ENCODE results near the gene FOXJ3. TPM values are rescaled to one million over a fixed set of nuclear protein-coding genes. Genes with fewer than 3 reads are reported as not detected.

Gene FOXJ3
- total and polyA plus RNA-seq, 2 donors (not counting 1 experiment from before 2014, with no cell fraction given) = 15.4 to 76.4 TPM

- Histone ChIP-seq H3K4me3 (ENCODE audit: control extremely low read depth in 1 of 5, extremely low read depth in 1 of 5, insufficient read depth in 1 of 5, low read depth in 2 of 5, low read length in 4 of 5) (no peak overlapping the region), H3K9me3 (ENCODE audit: control extremely low read depth in 1 of 3, control insufficient read depth in 2 of 3, insufficient read depth in 1 of 3, low read length in 2 of 3) (no peaks in the 10 kb centered on the region), H3K79me2 (ENCODE audit: control insufficient read depth, insufficient read depth, low read length) (no peaks in the 10 kb centered on the region), H4K20me1 (ENCODE audit: control insufficient read depth, insufficient read depth, low read length, poor library complexity, severe bottlenecking) (no peaks in the 10 kb centered on the region), H3K4me2 (replicated peaks; ENCODE audit: low read depth, low read length, poor library complexity, severe bottlenecking) (no peak overlapping the region), H2AFZ (ENCODE audit: insufficient read depth, low read depth, low read length, poor library complexity, severe bottlenecking) (no peak overlapping the region), H3K36me3 (replicated peaks in 1 of 2; ENCODE audit: control extremely low read depth in 1 of 2, control insufficient read depth in 1 of 2, extremely low read depth in 1 of 2, insufficient read depth in 2 of 2, low read length in 1 of 2) (no peaks in the 10 kb centered on the region), H3K4me1 (ENCODE audit: control insufficient read depth in 2 of 2, insufficient read depth in 2 of 2, low read length in 2 of 2) (no peaks in the 10 kb centered on the region), H3K27ac (ENCODE audit: low read length in 2 of 2) (no peak overlapping the region), H3K27me3 (replicated peaks in 1 of 4; ENCODE audit: control extremely low read depth in 1 of 4, control insufficient read depth in 3 of 4, insufficient read depth in 4 of 4, low read length in 3 of 4) (peaks cover 0 to 12% (median 9%) of the 10 kb centered on the region in 4 experiments), H3K9ac (ENCODE audit: low read length) (no peak overlapping the region)
- CTCF ChIA-PET = no interaction called here
- 0% methylated on average over 1 of the region's 1 CpG for WGBS (ENCODE audit: insufficient coverage)
- H3K27ac Mint-ChIP-seq = no peak overlapping the region
- peaks cover 39% of the 10 kb centered on the region for H3K27me3 Mint-ChIP-seq
- no peak overlapping the region for H3K4me3 Mint-ChIP-seq
- POLR2A ChIA-PET = no interaction called here
- TF ChIP-seq CTCF (IDR thresholded peaks at IDR 0.05) = no peak
- no peaks in the 10 kb centered on the region for H3K9me3 Mint-ChIP-seq (ENCODE audit: insufficient read depth)
- H3K4me1 Mint-ChIP-seq = peaks cover 3% of the 10 kb centered on the region
- no peak for DNase-seq
- no peak for ATAC-seq (ENCODE audit: low read depth)
- intact Hi-C loops (cut with micrococcal nuclease) = no loop called here
Observed at GRCh38 chr1:42350086-42350485, 15.1 kb upstream of the FOXJ3 start.

GRCh38 chr1:42348498-42348897 is 13.5 kb upstream of the FOXJ3 start:
- TF ChIP-seq EZH2 (IDR thresholded peaks at IDR 0.05; ENCODE audit: borderline replicate concordance, insufficient read depth, low read depth, low read length, poor library complexity, severe bottlenecking) (no peak), CTCF (IDR thresholded peaks at IDR 0.05) (no peak)
- Histone ChIP-seq H2AFZ (ENCODE audit: insufficient read depth, low read depth, low read length, poor library complexity, severe bottlenecking) (no peak overlapping the region), H3K9me3 (ENCODE audit: control extremely low read depth in 1 of 3, control insufficient read depth in 2 of 3, insufficient read depth in 1 of 3, low read length in 2 of 3) (no peaks in the 10 kb centered on the region), H3K9ac (ENCODE audit: low read length) (no peak overlapping the region), H3K36me3 (replicated peaks in 1 of 2; ENCODE audit: control extremely low read depth in 1 of 2, control insufficient read depth in 1 of 2, extremely low read depth in 1 of 2, insufficient read depth in 2 of 2, low read length in 1 of 2) (no peaks in the 10 kb centered on the region), H3K4me3 (ENCODE audit: control extremely low read depth in 1 of 5, extremely low read depth in 1 of 5, insufficient read depth in 1 of 5, low read depth in 2 of 5, low read length in 4 of 5) (no peak overlapping the region), H3K27ac (ENCODE audit: low read length in 2 of 2) (no peak overlapping the region), H3K4me1 (ENCODE audit: control insufficient read depth in 2 of 2, insufficient read depth in 2 of 2, low read length in 2 of 2) (no peaks in the 10 kb centered on the region), H3K4me2 (replicated peaks; ENCODE audit: low read depth, low read length, poor library complexity, severe bottlenecking) (no peak overlapping the region), H3K79me2 (ENCODE audit: control insufficient read depth, insufficient read depth, low read length) (no peaks in the 10 kb centered on the region), H3K27me3 (replicated peaks in 1 of 4; ENCODE audit: control extremely low read depth in 1 of 4, control insufficient read depth in 3 of 4, insufficient read depth in 4 of 4, low read length in 3 of 4) (peaks cover 0 to 12% (median 9%) of the 10 kb centered on the region in 4 experiments), H4K20me1 (ENCODE audit: control insufficient read depth, insufficient read depth, low read length, poor library complexity, severe bottlenecking) (no peaks in the 10 kb centered on the region)
- POLR2A ChIA-PET = no interaction called here
- CTCF ChIA-PET = no interaction called here
- ATAC-seq (ENCODE audit: low read depth) = no peak
- no peak for DNase-seq
- Mint-ChIP-seq H3K27ac (no peak overlapping the region), H3K4me1 (peaks cover 3% of the 10 kb centered on the region), H3K4me3 (no peak overlapping the region), H3K27me3 (peaks cover 42% of the 10 kb centered on the region), H3K9me3 (ENCODE audit: insufficient read depth) (no peaks in the 10 kb centered on the region)
- intact Hi-C loops (cut with micrococcal nuclease) = loop anchor here (10.0 kb wide), 1 partner anchor 726 kb away; no protein-coding TSS in a partner anchor
